Spleen (tissue), 11 donors: Measurements from ENCODE around the gene CUL3. TPM values are rescaled to one million over a fixed set of nuclear protein-coding genes. Genes with fewer than 3 reads are reported as not detected.

ENCODE experiments used
- DNase-seq: peaks from one replicate; pipeline ENCODE4 v3.0.0-alpha.2; 2020
- H3K27ac ChIP-seq, 8 donors: fragments of 200-600 bp; sonication (generic) in 7 of 8; 1 replicate in 4 of 8; 2 replicates in 4 of 8; pipeline versions ENCODE4 v1.5.0 to v1.8.0; 2016 to 2021; ENCODE audit warnings: inconsistent platforms in 4 of 8, mild to moderate bottlenecking in 4 of 8, moderate library complexity in 1 of 8
- H3K27me3 ChIP-seq, 7 donors: fragments of 200-600 bp; sonication (generic) in 6 of 7; replicated peaks in 1 of 7; 1 replicate in 4 of 7; 2 replicates in 3 of 7; pipeline versions ENCODE4 v1.5.0 to v1.8.0; 2016 to 2021; ENCODE audit warnings: inconsistent platforms in 3 of 7, mild to moderate bottlenecking in 1 of 7
- H3K36me3 ChIP-seq, 6 donors: fragments of 200-600 bp; sonication (generic) in 5 of 6; 1 replicate in 4 of 6; 2 replicates in 2 of 6; pipeline versions ENCODE4 v1.5.0 to v1.8.0; 2016 to 2021; ENCODE audit warnings: inconsistent platforms in 2 of 6
- H3K4me1 ChIP-seq, 6 donors: fragments of 200-600 bp; sonication (generic) in 5 of 6; 1 replicate in 3 of 6; 2 replicates in 3 of 6; pipeline versions ENCODE4 v1.5.0 to v1.8.0; 2016 to 2021; ENCODE audit warnings: inconsistent platforms in 3 of 6
- H3K4me3 ChIP-seq, 8 donors: fragments of 200-600 bp; sonication (generic) in 7 of 8; 1 replicate in 4 of 8; 2 replicates in 4 of 8; pipeline versions ENCODE4 v1.5.0 to v1.8.0; 2016 to 2021; ENCODE audit warnings: inconsistent platforms in 4 of 8, mild to moderate bottlenecking in 4 of 8, moderate library complexity in 2 of 8
- H3K9me3 ChIP-seq, 8 donors: fragments of 200-600 bp; sonication (generic) in 7 of 8; 1 replicate in 4 of 8; 2 replicates in 4 of 8; pipeline versions ENCODE4 v1.5.0 to v1.8.0; 2016 to 2021; ENCODE audit warnings: inconsistent platforms in 4 of 8
- CTCF ChIP-seq, 11 experiments: fragments of 200-600 bp in 7 of 11; fragments of 450-650 bp in 4 of 11; sonication (generic) in 4 of 11; IDR thresholded peaks in 8 of 11; conservative IDR thresholded peaks in 3 of 11; 1 replicate in 7 of 11; 2 replicates in 4 of 11; pipeline versions ENCODE4 v1.4.0 to v1.8.0; 2016 to 2021; ENCODE audit warnings: antibody characterized with exemption in 11 of 11, inconsistent platforms in 4 of 11, mild to moderate bottlenecking in 1 of 11
- POLR2A ChIP-seq, 3 donors: fragments of 450-650 bp; IDR thresholded peaks; one replicate each; pipeline ENCODE4 v1.5.1; 2017; ENCODE audit warnings: antibody characterized with exemption in 3 of 3, mild to moderate bottlenecking in 1 of 3
- POLR2AphosphoS5 ChIP-seq, 3 donors: sonication (generic); formaldehyde crosslinking; IDR thresholded peaks; one replicate each; pipeline ENCODE4 v1.5.1; 2017; ENCODE audit warnings: antibody characterized with exemption in 3 of 3
- WGBS, 5 donors: extraction: QIAGEN DNeasy Blood & Tissue Kit in 3 of 5; methylation state at CpG; one replicate each; pipeline versions ENCODE4 v1.1.5 to v1.1.7; 2013 to 2018; 5-methylcytosine and 5-hydroxymethylcytosine counted together
- intact Hi-C: fragments of 100-400 bp; cut with DNase I; formaldehyde crosslinking; loops from one replicate; pipeline ENCODE4 v1.15.0; 2023; ENCODE audit warnings: low total_unique reads
- polyA plus RNA-seq, 3 donors: library from polyadenylated mRNA; stranded (reverse); fragments of 200-250 nt; gene quantifications; one replicate each; pipeline ENCODE4 v1.2.1, GENCODE V29; 2013
- total RNA-seq, 7 donors: library from RNA; depleted of rRNA in 3 of 7; stranded (reverse); fragments of >200 nt in 3 of 7; fragmentation: NEBNext Ultra II Directional in 4 of 7; extraction: Animal tissue kit (Norgen Biotek cat#: 25700) in 4 of 7; gene quantifications; one replicate each; pipeline versions ENCODE4 v1.1.0 to v1.2.1, GENCODE V29; 2016 to 2021
- donor health status: healthy with polysubstance abuse.
- donor health status: DM: no; HTN: no; CAD: no; lungs with moderate emphysema.
- donor health status: DM: no; HTN: no; CAD: no.
- donor health status: Bipolar disorder and iron deficiency.
- donor health status: healthy.
- donor health status: DM: no; HTN: no; CAD: no.
- donor health status: DM: yes; HTN: yes; CAD: no.

Gene CUL3
- total and polyA plus RNA-seq, 10 donors, result 66.0 to 99.7 (median 83.6) TPM

DNA sequence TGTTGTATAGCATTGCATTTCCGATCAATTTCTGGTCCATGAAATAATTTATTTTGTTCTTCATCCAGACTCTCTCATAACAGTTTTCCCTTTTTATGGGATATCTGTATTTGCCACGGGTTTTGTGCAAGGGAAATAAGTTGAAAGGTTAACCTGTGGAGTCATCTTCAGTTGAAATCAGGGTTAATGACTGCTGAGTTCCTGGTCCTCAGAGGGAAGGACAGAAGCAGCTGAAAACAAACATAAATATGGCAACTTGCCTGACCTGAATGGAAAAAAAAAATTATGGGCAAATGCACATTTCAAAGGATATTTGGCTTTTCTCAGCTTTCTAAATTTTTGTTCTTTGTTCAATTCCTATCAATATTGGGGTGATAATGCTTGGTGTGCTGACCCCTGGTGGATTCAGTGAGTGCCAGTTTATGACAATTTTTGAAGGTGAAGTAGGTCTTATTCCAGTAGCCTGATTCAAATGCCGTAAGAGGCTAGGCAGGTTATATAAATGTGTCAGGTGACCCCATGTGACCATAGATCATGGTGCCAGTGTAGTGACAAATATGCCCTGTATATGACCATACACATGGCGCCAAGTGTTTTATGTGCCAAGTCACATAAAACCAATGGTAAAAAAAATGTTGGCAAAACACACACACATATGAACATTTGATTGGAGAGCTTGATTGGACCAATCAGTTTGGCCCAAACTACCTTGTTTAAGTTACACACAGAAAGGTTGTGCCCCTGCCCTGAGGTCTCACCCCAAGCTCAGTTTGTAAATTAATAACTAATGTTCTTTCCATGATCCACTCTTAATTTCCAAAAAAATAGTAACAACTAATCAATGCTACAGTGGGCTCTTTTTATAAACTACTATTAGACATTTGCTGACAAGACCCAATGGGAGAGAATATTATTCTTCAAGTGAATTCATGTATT, 135.7 kb downstream of the CUL3 start:
- Histone ChIP-seq H3K27me3 (no peaks in the 10 kb centered on the region), H3K36me3 (no peaks in the 10 kb centered on the region), H3K4me1 (no peaks in the 10 kb centered on the region), H3K9me3 (peaks cover 0 to 5% (median 0%) of the 10 kb centered on the region in 8 donors), H3K27ac (no peak overlapping the region), H3K4me3 (no peak overlapping the region)
- WGBS, 5 donors, result 40 to 52% (median 44%) methylated on average over 4 of the region's 4 CpGs
- TF ChIP-seq CTCF (IDR thresholded peaks at IDR 0.05 in 8 of 11, conservative IDR thresholded peaks at IDR 0.05 in 3 of 11) (peak in 8 of 11 experiments; percentile 15 to 49 (median 40)), POLR2A (IDR thresholded peaks at IDR 0.05) (no peak)
- intact Hi-C loops, result no loop called here
- no peak for DNase-seq

DNA sequence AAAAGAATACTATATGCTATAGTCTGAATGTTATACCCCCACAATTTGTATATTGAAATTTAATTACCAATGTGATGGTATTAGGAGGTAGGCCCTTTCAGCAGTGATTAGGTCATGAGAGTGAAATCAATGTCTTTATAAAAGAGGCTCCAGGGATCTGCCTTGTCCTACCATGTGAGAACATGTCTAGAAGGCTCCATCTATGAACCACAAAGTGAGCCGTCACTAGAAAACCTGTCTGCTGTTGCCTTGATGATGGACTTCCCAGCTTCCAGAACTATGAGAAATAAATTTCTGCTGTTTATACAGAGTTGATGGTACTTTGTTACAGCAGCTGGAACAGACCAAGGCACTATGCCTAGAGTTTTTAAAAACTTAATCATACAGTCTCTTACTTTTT, 136.9 kb downstream of the CUL3 start:
- peaks cover 0 to 2% (median 0%) of the 10 kb centered on the region in 8 donors for H3K9me3 ChIP-seq
- DNase-seq, result no peak
- no peaks in the 10 kb centered on the region for H3K36me3 ChIP-seq
- TF ChIP-seq CTCF (IDR thresholded peaks at IDR 0.05 in 8 of 11, conservative IDR thresholded peaks at IDR 0.05 in 3 of 11), result no peak
- TF ChIP-seq POLR2A (IDR thresholded peaks at IDR 0.05), result no peak
- TF ChIP-seq POLR2AphosphoS5 (IDR thresholded peaks at IDR 0.05), result no peak
- no peak overlapping the region for H3K27ac ChIP-seq
- H3K27me3 ChIP-seq, result peaks cover 0 to 4% (median 0%) of the 10 kb centered on the region in 7 donors
- WGBS, 5 donors, result 88 to 97% (median 93%) methylated on average over 1 of the region's 1 CpG
- intact Hi-C loops, result no loop called here
- no peaks in the 10 kb centered on the region for H3K4me1 ChIP-seq
- no peak overlapping the region for H3K4me3 ChIP-seq

DNA sequence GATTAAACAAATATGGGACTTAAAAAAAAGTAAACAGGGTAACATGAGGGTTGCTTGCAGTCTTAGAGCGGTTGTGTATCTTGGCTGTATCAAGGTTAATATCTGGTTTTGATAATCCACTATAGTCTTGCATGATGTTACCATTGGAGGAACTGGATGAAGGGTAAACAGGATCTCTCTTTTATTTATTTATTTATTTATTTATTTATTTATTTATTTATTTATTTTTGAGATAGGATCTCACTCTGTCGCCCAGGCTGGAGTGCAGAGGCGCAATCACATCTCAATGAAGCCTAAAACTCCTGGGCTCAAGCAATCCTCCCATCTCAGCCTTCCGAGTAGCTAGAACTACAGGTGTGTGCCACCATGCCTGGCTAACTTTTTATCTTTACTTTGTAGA, 140.4 kb downstream of the CUL3 start:
- Histone ChIP-seq H3K9me3 (no peaks in the 10 kb centered on the region), H3K4me1 (peaks cover 0 to 17% (median 12%) of the 10 kb centered on the region in 6 donors), H3K36me3 (no peaks in the 10 kb centered on the region), H3K27me3 (peaks cover 0 to 28% (median 12%) of the 10 kb centered on the region in 7 donors), H3K27ac (no peak overlapping the region), H3K4me3 (no peak overlapping the region)
- TF ChIP-seq CTCF (IDR thresholded peaks at IDR 0.05 in 8 of 11, conservative IDR thresholded peaks at IDR 0.05 in 3 of 11), result no peak
- TF ChIP-seq POLR2A (IDR thresholded peaks at IDR 0.05), result no peak
- 93 to 96% (median 94%) methylated on average over 4 of the region's 4 CpGs for WGBS, 5 donors
- intact Hi-C loops, result no loop called here
- no peak for DNase-seq

- intact Hi-C loops, result no loop called here
- WGBS, 5 donors, result 63 to 84% (median 83%) methylated on average over 5 of the region's 5 CpGs
- Histone ChIP-seq H3K27me3 (peaks cover 0 to 28% (median 12%) of the 10 kb centered on the region in 7 donors), H3K4me1 (peaks cover 0 to 17% (median 12%) of the 10 kb centered on the region in 6 donors), H3K4me3 (no peak overlapping the region), H3K36me3 (no peaks in the 10 kb centered on the region), H3K9me3 (no peaks in the 10 kb centered on the region), H3K27ac (no peak overlapping the region)
- TF ChIP-seq CTCF (IDR thresholded peaks at IDR 0.05 in 8 of 11, conservative IDR thresholded peaks at IDR 0.05 in 3 of 11), result no peak
- TF ChIP-seq POLR2AphosphoS5 (IDR thresholded peaks at IDR 0.05), result no peak
- no peak for TF ChIP-seq POLR2A (IDR thresholded peaks at IDR 0.05)
- DNase-seq, result no peak
These were observed 141.1 kb downstream of the CUL3 start for GRCh38 chr2:224444021-224444420.
